Astrocyte of the hippocampus (primary cell): ENCODE measurements around the gene ALG2.

Source experiments
- DNase-seq: peaks from one replicate; pipeline ENCODE4 v3.0.0; 2011; ENCODE audit warnings: low read depth, low spot score

ALG2 gene

GRCh38 chr9:99172124-99173091 is 49.3 kb downstream of the ALG2 start:
- DNase-seq, result peak; percentile 27

DNA sequence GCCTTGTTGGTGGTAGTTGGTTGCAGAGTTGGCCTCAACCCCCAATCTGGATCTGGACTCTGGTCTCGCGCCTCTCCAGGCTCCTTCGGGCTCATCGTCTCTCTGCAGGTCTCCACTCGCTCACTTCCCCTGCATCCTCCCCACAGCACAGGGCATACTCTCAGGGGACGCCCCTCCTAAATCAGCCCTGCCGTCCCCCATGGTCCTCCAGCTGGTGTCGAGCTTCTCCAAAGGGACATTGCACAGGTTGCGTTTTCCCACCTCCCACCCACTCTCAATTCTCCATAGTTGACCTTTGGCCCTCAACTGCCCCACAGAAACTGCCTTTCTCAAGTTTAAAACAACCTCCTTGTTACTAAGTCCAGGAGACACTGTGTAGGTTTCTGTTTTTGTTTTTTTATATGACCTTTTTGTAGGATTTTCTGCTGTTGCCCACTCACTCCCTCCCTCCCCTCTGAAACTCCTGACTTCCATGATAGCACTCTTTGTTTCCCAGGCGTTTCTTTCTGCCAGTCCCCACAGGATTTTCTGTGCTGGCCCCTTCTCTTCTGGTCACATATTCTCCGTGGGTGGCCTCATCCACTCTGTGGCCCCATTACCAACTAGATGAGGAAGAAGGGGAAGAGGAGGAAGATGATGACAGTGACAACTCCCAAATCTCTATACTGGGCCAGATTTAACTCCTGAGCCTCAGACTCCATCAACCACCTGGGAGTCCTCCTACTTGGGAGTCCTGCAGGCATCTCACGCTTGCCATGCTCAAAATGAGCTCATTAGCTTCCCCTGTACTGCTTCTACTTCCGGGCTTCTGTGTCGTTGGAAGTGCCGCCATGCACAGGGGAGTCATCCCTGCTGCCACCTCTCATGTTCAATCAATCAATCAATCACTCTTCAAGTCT is 50.3 kb downstream of the ALG2 start:
- no peak for DNase-seq

GRCh38 chr9:99169982-99170761 is 51.6 kb downstream of the ALG2 start:
- DNase-seq, result peak; percentile 50

- no peak for DNase-seq
These were observed 52.7 kb downstream of the ALG2 start for GRCh38 chr9:99169086-99169485.

DNA sequence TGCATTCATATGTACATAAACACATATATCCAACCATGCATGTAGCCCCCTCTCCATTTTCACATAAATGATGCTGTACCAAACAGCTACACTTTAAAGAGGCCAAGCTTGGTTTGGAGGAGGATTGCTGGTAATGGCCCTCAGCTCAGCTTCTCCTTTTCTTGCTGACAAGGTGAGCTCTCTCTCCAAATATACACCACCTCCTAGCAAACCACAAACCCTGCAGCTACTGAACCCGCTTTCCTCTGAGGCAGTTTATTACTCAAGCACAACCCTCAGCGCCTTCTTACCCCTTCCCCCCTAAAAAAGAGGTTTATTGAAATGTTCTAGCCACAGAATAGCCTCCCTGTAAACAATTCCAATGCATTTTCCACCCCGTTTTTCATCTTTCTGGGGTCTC is 54.0 kb downstream of the ALG2 start:
- DNase-seq, result no peak

GRCh38 chr9:99167119-99167518 is 54.6 kb downstream of the ALG2 start:
- no peak for DNase-seq
